Hepatocyte (in vitro differentiated cells): Measurements from ENCODE around the gene ABCC3.

ENCODE experiments used
- CTCF ChIP-seq: fragments of 200-600 bp; sonication (generic); IDR thresholded peaks from 2 replicates; pipeline ENCODE4 v1.5.1; 2016; ENCODE audit warnings: antibody characterized with exemption, mild to moderate bottlenecking; ENCODE audit not compliant: poor library complexity
- EZH2phosphoT487 ChIP-seq: fragments of 200-600 bp; sonication (generic); IDR thresholded peaks from one replicate; pipeline ENCODE4 v1.6.1; 2018; ENCODE audit warnings: antibody characterized with exemption, mild to moderate bottlenecking, low read depth, moderate library complexity; ENCODE audit not compliant: unreplicated experiment, severe bottlenecking

- peak; percentile 24 for TF ChIP-seq CTCF
- no peak for TF ChIP-seq EZH2phosphoT487
Measured at GRCh38 chr17:50596191-50597037, 38.3 kb upstream of the ABCC3 start.
